ENCODE measurements around the gene WDR82.

Gene WDR82

DNA sequence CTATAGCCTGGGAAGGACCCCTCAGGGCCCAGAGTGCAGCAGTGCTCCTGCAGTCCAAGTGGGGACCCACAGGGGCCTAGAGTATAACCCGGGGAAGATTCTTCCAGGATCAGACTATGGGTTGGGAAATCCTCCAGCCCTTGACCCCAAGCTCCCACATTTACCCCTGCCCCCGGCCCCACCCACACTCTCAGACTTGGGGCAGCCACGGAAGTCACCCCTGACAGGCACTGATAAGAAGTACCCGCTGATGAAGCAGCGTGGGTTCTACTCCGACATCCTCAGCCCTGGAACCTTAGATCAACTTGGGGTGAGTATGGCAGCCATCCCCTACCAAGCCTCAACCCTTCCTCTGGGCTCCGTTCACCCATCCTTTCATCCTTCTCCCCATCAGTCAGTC lies 44.0 kb upstream of the WDR82 start:
- no peak for DNase-seq (ENCODE audit: low read depth)
- TF ChIP-seq, protein P1, sequence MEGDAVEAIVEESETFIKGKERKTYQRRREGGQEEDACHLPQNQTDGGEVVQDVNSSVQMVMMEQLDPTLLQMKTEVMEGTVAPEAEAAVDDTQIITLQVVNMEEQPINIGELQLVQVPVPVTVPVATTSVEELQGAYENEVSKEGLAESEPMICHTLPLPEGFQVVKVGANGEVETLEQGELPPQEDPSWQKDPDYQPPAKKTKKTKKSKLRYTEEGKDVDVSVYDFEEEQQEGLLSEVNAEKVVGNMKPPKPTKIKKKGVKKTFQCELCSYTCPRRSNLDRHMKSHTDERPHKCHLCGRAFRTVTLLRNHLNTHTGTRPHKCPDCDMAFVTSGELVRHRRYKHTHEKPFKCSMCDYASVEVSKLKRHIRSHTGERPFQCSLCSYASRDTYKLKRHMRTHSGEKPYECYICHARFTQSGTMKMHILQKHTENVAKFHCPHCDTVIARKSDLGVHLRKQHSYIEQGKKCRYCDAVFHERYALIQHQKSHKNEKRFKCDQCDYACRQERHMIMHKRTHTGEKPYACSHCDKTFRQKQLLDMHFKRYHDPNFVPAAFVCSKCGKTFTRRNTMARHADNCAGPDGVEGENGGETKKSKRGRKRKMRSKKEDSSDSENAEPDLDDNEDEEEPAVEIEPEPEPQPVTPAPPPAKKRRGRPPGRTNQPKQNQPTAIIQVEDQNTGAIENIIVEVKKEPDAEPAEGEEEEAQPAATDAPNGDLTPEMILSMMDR (conservative IDR thresholded peaks at IDR 0.05; ENCODE audit: low read depth, low read length) = no peak
- no peak overlapping the region for H3K4me3 ChIP-seq (ENCODE audit: low read length)

DNA sequence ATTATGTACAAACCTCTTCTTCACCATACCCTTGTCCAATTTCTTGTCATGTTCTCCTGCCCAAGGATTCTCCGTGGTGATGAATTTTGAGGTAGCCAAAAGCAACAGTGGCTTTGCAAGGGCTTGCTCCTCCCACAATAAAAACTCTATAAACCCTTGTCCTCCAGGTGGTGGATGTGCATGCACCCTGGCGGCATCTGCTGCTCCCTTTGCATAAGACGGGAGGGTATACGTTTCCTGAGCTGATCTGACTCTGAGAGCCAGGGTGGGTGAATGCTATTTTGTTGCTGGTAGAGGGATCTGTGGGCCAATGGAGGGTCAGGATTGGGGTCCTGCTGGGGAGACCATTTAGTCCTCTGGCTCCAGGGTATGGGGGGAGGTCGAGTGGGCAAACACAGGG lies 43.0 kb upstream of the WDR82 start:
- TF ChIP-seq, protein P1 (conservative IDR thresholded peaks at IDR 0.05; ENCODE audit: low read depth, low read length) = no peak
- DNase-seq (ENCODE audit: low read depth) = no peak
- H3K4me3 ChIP-seq (ENCODE audit: low read length) = no peak overlapping the region

DNA sequence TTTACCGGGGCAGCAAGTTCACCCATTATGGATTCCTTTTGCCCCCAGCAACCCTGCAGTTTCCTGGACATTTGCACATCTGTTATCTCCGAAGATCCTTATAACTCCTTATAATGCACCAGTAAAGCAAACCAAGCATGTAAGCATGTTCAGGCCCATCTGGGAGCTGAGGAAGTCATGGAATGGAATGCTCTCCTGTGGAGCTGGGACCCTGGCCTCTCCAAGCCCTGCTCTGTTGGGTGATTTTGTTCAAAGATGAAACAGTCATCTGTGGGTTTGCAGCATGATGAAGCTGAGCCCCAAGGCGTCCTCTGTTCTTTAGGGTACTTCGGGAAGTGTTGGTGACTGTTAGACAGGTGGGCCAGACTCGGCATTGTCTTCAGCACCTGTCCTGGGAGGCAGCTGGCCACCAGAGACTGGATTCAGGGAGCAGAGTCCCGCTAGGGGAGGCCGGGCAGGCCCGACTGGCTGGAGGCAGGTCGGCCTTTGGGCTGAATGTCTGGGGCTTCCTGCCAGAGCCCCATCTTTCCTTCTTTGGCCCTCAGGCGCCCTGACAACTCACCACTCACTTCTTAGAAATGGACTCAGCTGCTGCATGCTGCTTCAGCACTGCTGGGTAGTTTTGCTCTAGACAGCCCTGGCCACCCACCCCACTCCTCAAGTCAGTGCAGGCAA lies 41.6 kb upstream of the WDR82 start:
- DNase-seq (ENCODE audit: low read depth) = no peak
- TF ChIP-seq, protein P1 (conservative IDR thresholded peaks at IDR 0.05; ENCODE audit: low read depth, low read length) = no peak
- H3K4me3 ChIP-seq (ENCODE audit: low read length) = no peak overlapping the region

DNA sequence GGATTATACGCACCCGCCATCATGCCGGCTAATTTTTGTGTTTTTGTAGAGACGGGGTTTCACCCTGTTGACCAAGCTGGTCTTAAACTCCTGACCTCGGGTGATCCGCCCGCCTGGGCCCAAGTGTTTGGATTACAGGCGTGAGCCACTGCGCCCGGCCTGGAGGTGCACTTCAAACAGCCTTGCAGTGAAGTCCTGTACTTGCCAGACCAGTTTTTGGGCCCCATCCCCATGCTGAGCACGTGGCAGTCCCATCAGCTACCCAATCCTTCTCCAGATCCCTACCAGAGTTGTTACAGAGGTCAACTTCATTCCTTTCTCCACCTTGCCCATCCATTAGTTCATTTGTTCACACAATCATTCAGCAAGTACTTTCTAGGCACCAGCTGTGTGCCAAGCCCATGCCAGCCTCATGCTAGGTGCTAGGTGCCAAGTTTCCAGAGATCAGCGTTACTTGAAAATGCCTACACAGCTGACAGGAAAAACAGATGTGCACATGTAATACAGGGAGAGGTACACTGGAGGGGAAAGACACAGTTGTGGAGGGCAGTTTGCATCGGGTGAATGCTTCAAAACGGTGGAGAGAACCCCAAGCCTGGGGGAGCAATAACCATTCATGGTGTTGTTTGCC lies 39.9 kb upstream of the WDR82 start:
- no peak for DNase-seq (ENCODE audit: low read depth)
- no peak overlapping the region for H3K4me3 ChIP-seq (ENCODE audit: low read length)
- TF ChIP-seq, protein P1 (conservative IDR thresholded peaks at IDR 0.05; ENCODE audit: low read depth, low read length) = no peak

DNA sequence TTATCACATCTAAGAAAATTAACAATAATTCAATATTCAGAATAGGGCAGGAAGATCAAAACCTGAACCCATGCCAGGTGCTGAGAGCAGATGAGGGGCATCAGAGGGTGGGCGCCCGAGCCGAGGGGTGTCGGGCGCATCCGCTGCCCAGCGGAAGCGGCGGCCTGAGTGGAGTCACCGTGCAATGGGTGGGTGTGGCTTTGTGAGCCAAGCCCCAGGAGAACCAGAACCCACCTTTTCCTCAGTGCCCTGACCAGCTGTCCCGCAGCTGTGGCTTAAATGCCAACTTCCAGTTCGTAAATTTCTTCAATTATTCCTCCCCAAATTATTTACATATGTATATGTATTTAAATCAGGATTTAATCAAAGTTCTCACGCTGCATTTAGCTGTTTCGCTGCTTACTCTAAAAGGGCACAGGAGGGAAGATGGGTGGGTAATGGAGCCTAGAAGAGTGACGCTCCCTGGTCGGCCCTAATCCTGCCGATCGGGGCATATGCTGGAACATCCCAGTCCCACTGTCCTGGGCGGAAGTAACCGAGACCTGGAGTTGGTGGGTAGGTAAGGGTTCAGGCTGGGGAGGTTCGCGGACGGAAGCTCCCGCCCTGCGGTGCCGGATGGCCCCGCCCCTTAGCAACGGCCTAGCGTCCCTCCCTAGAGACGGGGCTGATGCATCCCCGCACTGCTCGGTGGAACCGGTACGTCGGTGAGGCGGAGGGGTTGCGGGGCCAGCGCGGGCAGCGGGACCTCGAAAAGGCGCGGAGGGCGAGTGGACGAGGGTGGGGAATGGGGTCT lies 39.0 kb upstream of the WDR82 start:
- TF ChIP-seq, protein P1 (conservative IDR thresholded peaks at IDR 0.05; ENCODE audit: low read depth, low read length) = no peak
- no peak for DNase-seq (ENCODE audit: low read depth)
- peak overlapping the region; percentile 51 for H3K4me3 ChIP-seq (ENCODE audit: low read length)

DNA sequence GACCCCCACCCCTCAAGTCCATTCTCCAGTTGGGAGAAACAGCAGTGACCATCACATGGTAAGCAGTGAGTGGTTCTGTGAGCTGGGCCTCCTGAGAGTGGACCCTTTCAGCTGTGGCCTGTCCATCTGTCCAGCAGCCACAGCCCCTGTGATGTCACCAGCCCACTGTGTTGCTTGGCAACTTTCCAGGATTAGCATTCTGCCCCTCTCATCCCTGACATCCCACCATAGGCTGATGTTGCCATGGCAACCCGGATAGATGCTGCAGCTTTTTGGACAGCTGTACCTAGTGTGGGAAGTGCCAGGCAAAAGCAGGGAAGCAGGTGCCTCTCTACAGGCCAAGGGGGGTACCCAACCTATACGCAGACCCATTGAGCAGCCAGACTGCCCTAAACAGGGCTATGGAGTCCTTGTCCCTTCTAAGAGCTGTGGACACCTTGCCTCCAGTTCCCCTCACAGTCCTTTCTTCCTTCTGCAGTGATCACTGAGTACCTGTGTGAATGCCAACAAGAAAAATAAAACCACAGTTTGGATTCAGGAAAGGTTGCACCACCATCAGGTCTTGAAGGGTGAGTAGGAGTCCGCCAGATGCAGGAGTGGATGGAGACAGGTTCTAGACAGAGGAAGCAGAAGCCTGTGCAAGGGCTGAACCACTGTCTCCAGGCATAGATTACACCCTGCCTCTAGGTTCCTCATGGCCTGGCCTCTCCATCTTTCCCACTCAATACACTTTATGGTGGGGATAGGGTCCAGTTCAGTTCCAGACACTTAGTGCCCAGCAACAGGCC lies 37.7 kb upstream of the WDR82 start, which contains the start of gene DNAH1:
Gene DNAH1, plus strand, starts transcription at position 343 of the 788 bp plus-strand sequence. CDS start 6,124 bp downstream, outside the sequence.
- no peak for DNase-seq (ENCODE audit: low read depth)
- no peak within 1 kb of the TSS for H3K4me3 ChIP-seq (ENCODE audit: low read length)
- TF ChIP-seq, protein P1 (conservative IDR thresholded peaks at IDR 0.05; ENCODE audit: low read depth, low read length) = no peak

Measured in retinal pigment epithelial cell (primary cell).